Left lung (tissue), 10 donors: Measurements from ENCODE around the gene TCHP. TPM values are rescaled to one million over a fixed set of nuclear protein-coding genes. Genes with fewer than 3 reads are reported as not detected.

Experiments used
- ATAC-seq: fragments of 200-7000 bp; cut with Tn5 transposase; one replicate; pipeline ENCODE4 v1.9.1; 2020; ENCODE audit warnings: moderate library complexity
- DNase-seq, 4 donors: peaks; one replicate each; pipeline ENCODE4 v3.0.0-alpha.2; 2013 to 2020
- H3K27ac ChIP-seq, 2 donors: fragments of 200-600 bp; sonication (generic) in 1 of 2; one replicate each; pipeline versions ENCODE4 v1.5.0 to v1.8.0; 2020 to 2021
- H3K27me3 ChIP-seq, 2 donors: fragments of 200-600 bp; sonication (generic) in 1 of 2; one replicate each; pipeline versions ENCODE4 v1.5.0 to v1.8.0; 2020 to 2021
- H3K36me3 ChIP-seq, 2 donors: fragments of 200-600 bp; sonication (generic) in 1 of 2; one replicate each; pipeline versions ENCODE4 v1.5.0 to v1.8.0; 2020 to 2021
- H3K4me1 ChIP-seq, 2 donors: fragments of 200-600 bp; one replicate each; pipeline ENCODE4 v1.8.0; 2021
- H3K4me3 ChIP-seq, 2 donors: fragments of 200-600 bp; sonication (generic) in 1 of 2; one replicate each; pipeline versions ENCODE4 v1.5.0 to v1.8.0; 2020 to 2021; ENCODE audit warnings: mild to moderate bottlenecking in 1 of 2
- H3K9me3 ChIP-seq, 2 donors: fragments of 200-600 bp; sonication (generic) in 1 of 2; one replicate each; pipeline versions ENCODE4 v1.5.0 to v1.8.0; 2020 to 2021
- intact Hi-C, 2 donors: fragments of 100-400 bp; cut with DNase I; formaldehyde crosslinking; loops; one replicate each; pipeline versions ENCODE4 v1.11.2 to v1.14.2; 2022
- polyA plus RNA-seq, 6 donors: library from polyadenylated mRNA; unstranded; fragments of 120-200 nt; gene quantifications; one replicate each; pipeline ENCODE4 v1.2.1, GENCODE V29; 2013; ENCODE audit not compliant: insufficient read length in 6 of 6
- total RNA-seq, 2 donors: library from RNA; stranded (reverse); fragmentation: NEBNext Ultra II Directional; extraction: Animal tissue kit (Norgen Biotek cat#: 25700); gene quantifications; one replicate each; pipeline ENCODE4 v1.2.1, GENCODE V29; 2021
- TF ChIP-seq, protein P1 (sequence below), 2 donors: fragments of 200-600 bp; sonication (generic) in 1 of 2; IDR thresholded peaks; one replicate each; pipeline versions ENCODE4 v1.5.0 to v1.8.0; 2021; ENCODE audit warnings: antibody characterized with exemption in 2 of 2
- donor health status: DM: no; HTN: yes; CAD: no.
- donor health status: DM: no; HTN: no; CAD: no.

Gene TCHP
- total and polyA plus RNA-seq, 8 donors, result 15.4 to 27.3 (median 23.9) TPM

DNA sequence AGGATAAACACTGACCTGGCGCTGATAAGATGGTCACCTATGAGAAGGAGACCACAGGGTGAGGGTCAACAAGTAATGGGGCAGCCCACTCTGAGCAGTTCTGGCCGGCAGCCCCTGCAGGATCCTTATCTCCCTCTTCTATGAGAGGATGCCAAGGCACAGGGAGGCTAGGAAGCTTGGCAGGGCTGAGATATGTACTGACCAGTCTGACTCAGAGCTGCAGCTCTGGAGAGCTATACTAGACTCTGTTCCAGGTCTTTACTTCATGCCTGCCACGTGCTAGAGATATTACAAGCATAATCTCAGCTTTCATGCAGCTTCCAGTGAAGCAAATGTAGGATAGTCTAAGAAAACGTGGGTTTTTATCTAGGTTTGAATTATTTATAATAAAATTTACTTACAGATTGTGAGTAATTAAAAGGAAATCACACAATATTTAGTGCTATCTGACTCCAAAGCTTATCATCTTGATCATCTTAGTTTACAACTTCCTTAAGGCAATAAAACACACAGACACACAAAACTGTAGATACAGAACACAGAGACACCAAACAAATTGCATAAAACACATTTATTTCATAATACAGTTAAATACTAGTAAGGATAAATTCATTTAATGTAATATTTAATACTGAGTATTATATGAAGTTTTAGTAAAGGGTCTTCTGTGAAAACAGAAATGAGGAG is 63.8 kb downstream of the TCHP start:
- intact Hi-C loops, result no loop called here
- Histone ChIP-seq H3K27me3 (no peaks in the 10 kb centered on the region), H3K27ac (peak overlapping the region in 1 of 2 donors; percentile 30), H3K4me3 (no peak overlapping the region), H3K36me3 (peaks cover 0 to 93% of the 10 kb centered on the region in 2 donors), H3K9me3 (no peaks in the 10 kb centered on the region), H3K4me1 (peaks cover 4 to 9% of the 10 kb centered on the region in 2 donors)
- TF ChIP-seq, protein P1, sequence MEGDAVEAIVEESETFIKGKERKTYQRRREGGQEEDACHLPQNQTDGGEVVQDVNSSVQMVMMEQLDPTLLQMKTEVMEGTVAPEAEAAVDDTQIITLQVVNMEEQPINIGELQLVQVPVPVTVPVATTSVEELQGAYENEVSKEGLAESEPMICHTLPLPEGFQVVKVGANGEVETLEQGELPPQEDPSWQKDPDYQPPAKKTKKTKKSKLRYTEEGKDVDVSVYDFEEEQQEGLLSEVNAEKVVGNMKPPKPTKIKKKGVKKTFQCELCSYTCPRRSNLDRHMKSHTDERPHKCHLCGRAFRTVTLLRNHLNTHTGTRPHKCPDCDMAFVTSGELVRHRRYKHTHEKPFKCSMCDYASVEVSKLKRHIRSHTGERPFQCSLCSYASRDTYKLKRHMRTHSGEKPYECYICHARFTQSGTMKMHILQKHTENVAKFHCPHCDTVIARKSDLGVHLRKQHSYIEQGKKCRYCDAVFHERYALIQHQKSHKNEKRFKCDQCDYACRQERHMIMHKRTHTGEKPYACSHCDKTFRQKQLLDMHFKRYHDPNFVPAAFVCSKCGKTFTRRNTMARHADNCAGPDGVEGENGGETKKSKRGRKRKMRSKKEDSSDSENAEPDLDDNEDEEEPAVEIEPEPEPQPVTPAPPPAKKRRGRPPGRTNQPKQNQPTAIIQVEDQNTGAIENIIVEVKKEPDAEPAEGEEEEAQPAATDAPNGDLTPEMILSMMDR (IDR thresholded peaks at IDR 0.05), result no peak
- ATAC-seq (peak; percentile 80), DNase-seq (no peak)

DNA sequence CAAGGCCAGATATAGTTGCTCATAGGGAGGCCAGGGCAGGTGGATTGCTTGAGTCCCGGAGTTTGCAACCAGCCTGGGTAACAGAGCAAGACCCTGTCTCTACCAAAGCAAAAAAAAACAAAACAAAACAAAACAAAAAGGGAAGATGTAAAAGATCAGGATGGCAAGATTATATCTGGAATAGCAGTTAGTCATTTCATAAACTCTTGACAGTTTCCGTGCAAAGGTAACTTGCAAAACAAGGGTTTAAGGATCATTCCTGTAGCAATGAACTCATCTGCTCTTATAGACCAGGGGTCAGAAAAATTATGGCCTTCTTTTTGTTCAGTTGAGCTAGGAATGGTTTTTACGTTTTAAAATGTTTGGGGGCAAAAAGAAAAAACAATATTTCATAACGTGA is 66.5 kb downstream of the TCHP start:
- no peak overlapping the region for H3K4me3 ChIP-seq
- ATAC-seq (no peak), DNase-seq (no peak)
- TF ChIP-seq, protein P1 (IDR thresholded peaks at IDR 0.05), result no peak
- intact Hi-C loops, result no loop called here
- no peaks in the 10 kb centered on the region for H3K9me3 ChIP-seq
- H3K36me3 ChIP-seq, result peaks cover 0 to 93% of the 10 kb centered on the region in 2 donors
- no peaks in the 10 kb centered on the region for H3K27me3 ChIP-seq
- peaks cover 4 to 9% of the 10 kb centered on the region in 2 donors for H3K4me1 ChIP-seq
- no peak overlapping the region for H3K27ac ChIP-seq

DNA sequence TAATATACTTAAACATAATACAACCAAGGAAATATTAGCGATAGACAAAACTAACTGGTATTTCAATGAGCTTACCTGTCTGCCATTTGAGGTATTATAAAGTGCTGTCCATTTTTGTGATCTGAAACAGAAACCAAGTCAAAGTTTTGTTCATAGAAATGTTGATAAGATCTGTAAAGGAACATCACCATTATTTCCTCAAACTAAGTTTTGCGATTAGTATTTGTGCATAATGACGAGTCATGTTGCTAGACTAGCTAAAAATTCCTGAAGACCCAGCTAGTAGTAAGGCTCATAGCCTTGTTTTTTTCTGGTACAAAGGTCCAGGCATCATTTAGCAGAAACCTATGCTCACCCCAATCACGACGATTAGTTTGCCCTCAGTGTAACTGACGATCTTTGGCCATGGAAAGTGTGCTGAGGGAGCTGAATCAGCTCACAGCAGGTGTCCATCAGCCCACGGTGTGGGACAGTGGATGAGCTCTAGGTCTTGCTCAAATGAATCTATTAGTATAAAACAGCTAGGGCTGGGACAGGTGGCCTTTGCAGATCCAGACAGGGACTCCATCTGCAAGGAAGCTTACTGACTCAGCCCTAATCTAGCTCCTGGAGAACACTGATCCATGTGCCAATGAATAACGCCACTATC is 67.4 kb downstream of the TCHP start:
- H3K36me3 ChIP-seq, result peaks cover 0 to 92% of the 10 kb centered on the region in 2 donors

More for the DNA sequence above, 67.4 kb downstream of the TCHP start:
- TF ChIP-seq, protein P1 (IDR thresholded peaks at IDR 0.05), result no peak
- DNase-seq, result no peak
- Histone ChIP-seq H3K4me1 (peaks cover 4 to 9% of the 10 kb centered on the region in 2 donors), H3K27ac (no peak overlapping the region), H3K27me3 (no peaks in the 10 kb centered on the region), H3K9me3 (no peaks in the 10 kb centered on the region), H3K4me3 (no peak overlapping the region)
- ATAC-seq, result no peak
- intact Hi-C loops, result no loop called here

Other genes starting within 250 kb of the TCHP start
- 1 to 10 TPM; 2.9 to 3.1 TPM for gene FAM222A, start 186.4 kb upstream of the TCHP start, total RNA-seq
- gene FAM222A, start 186.4 kb upstream of the TCHP start, polyA plus RNA-seq, result 1 to 10 TPM; 1.8 to 4.0 (median 2.3) TPM
- 1 to 10 TPM; 2.2 to 3.2 TPM for gene TRPV4, start 66.9 kb upstream of the TCHP start, total RNA-seq
- 1 to 10 TPM; 2.7 to 3.7 (median 3.3) TPM for gene TRPV4, start 66.9 kb upstream of the TCHP start, polyA plus RNA-seq
- 10 to 100 TPM; 37.1 to 43.3 TPM for gene GLTP, start 19.7 kb upstream of the TCHP start, total RNA-seq
- gene GLTP, start 19.7 kb upstream of the TCHP start, polyA plus RNA-seq, result 10 to 100 TPM; 30.1 to 33.3 (median 31.2) TPM
- gene GIT2, start 96.1 kb downstream of the TCHP start, total RNA-seq, result 10 to 100 TPM; 42.7 to 72.7 TPM
- gene GIT2, start 96.1 kb downstream of the TCHP start, polyA plus RNA-seq, result 10 to 100 TPM; 49.6 to 60.3 (median 56.2) TPM
- 10 to 100 TPM; 57.0 to 69.9 TPM for gene ANKRD13A, start 99.2 kb downstream of the TCHP start, total RNA-seq
- 10 to 100 TPM; 38.3 to 47.6 (median 42.2) TPM for gene ANKRD13A, start 99.2 kb downstream of the TCHP start, polyA plus RNA-seq
- 10 to 100 TPM; 13.9 to 25.1 TPM for gene C12orf76, start 148.2 kb downstream of the TCHP start, total RNA-seq
- gene C12orf76, start 148.2 kb downstream of the TCHP start, polyA plus RNA-seq, result 10 to 100 TPM; 30.5 to 36.6 (median 34.7) TPM
- 10 to 100 TPM; 11.0 to 13.2 TPM for gene IFT81, start 224.1 kb downstream of the TCHP start, total RNA-seq
- 10 to 100 TPM; 37.6 to 47.6 (median 42.0) TPM for gene IFT81, start 224.1 kb downstream of the TCHP start, polyA plus RNA-seq